Sigmoid colon (tissue), 7 donors: Measurements from ENCODE around the gene GMPR2. TPM values are rescaled to one million over a fixed set of nuclear protein-coding genes. Genes with fewer than 3 reads are reported as not detected.

Experiments used
- DNase-seq: peaks from one replicate; pipeline ENCODE4 v3.0.0-alpha.2; 2019
- H3K27ac ChIP-seq, 4 donors: fragments of 200-600 bp; sonication (generic); one replicate each; pipeline ENCODE4 v1.5.1; 2016 to 2019; ENCODE audit warnings: mild to moderate bottlenecking in 1 of 4
- H3K27me3 ChIP-seq, 3 donors: fragments of 200-600 bp; sonication (generic); one replicate each; pipeline ENCODE4 v1.5.1; 2019; ENCODE audit warnings: mild to moderate bottlenecking in 1 of 3
- H3K36me3 ChIP-seq, 4 donors: fragments of 200-600 bp; sonication (generic); one replicate each; pipeline ENCODE4 v1.5.1; 2016 to 2019
- H3K4me1 ChIP-seq, 4 donors: fragments of 200-600 bp; sonication (generic); one replicate each; pipeline ENCODE4 v1.5.1; 2017 to 2019
- H3K4me3 ChIP-seq, 4 donors: fragments of 200-600 bp; sonication (generic); one replicate each; pipeline ENCODE4 v1.5.1; 2017 to 2019; ENCODE audit warnings: mild to moderate bottlenecking in 2 of 4, moderate library complexity in 1 of 4
- H3K9me3 ChIP-seq, 4 donors: fragments of 200-600 bp in 3 of 4; sonication (generic) in 3 of 4; one replicate each; pipeline versions ENCODE4 v1.5.1 to v1.6.1; 2013 to 2019
- CTCF ChIP-seq, 4 experiments: fragments of 450-650 bp in 3 of 4; fragments of 200-600 bp in 1 of 4; IDR thresholded peaks; one replicate each; pipeline ENCODE4 v1.5.1; 2016 to 2019; ENCODE audit warnings: antibody characterized with exemption in 4 of 4, mild to moderate bottlenecking in 3 of 4, moderate library complexity in 2 of 4
- EP300 ChIP-seq, 4 donors: sonication (generic); formaldehyde crosslinking; IDR thresholded peaks; one replicate each; pipeline ENCODE4 v1.6.1; 2017; ENCODE audit warnings: antibody characterized with exemption in 4 of 4
- POLR2A ChIP-seq, 2 donors: fragments of 450-650 bp; IDR thresholded peaks; one replicate each; pipeline ENCODE4 v1.6.1; 2016; ENCODE audit warnings: antibody characterized with exemption in 2 of 2, mild to moderate bottlenecking in 2 of 2, moderate library complexity in 2 of 2
- POLR2AphosphoS5 ChIP-seq, 4 donors: sonication (generic); formaldehyde crosslinking; IDR thresholded peaks; one replicate each; pipeline ENCODE4 v1.6.1; 2017; ENCODE audit warnings: antibody characterized with exemption in 4 of 4
- WGBS, 2 donors: extraction: QIAGEN DNeasy Blood & Tissue Kit; methylation state at CpG; one replicate each; pipeline ENCODE4 v1.1.7; 2013; 5-methylcytosine and 5-hydroxymethylcytosine counted together
- intact Hi-C: fragments of 100-400 bp; cut with DNase I; formaldehyde crosslinking; loops from one replicate; pipeline ENCODE4 v1.15.1; 2023
- polyA plus RNA-seq, 3 donors: library from polyadenylated mRNA; stranded (reverse); fragments of 200-250 nt; gene quantifications; one replicate each; pipeline ENCODE4 v1.2.3, GENCODE V29; 2013
- total RNA-seq, 4 donors: library from RNA; depleted of rRNA; stranded (reverse); fragments of >200 nt; gene quantifications; one replicate each; pipeline ENCODE4 v1.1.0, GENCODE V29; 2016
- donor health status: healthy with polysubstance abuse.
- donor health status: Bipolar disorder and iron deficiency.
- donor health status: healthy.

The GMPR2 gene
- total and polyA plus RNA-seq, 7 donors: 44.3 to 97.1 (median 56.5) TPM

DNA sequence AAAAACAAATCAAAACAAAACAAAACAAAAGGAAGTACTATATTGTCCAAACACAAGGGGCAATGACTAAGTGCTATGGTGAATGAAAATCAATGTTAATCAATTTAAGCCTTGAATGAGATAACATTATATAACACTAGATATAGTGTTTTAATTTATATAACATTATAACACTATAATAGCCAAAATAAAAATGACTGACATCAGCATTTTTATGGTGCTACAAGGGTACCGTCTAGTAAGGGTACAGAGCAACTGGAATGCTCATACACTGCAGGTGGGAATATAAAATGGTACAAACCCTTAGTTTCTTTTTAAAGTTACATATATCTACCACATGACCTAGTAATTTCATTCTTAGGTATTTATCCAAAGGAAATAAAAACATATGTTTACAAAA lies 6.3 kb upstream of the GMPR2 start:
- Histone ChIP-seq H3K27ac (no peak overlapping the region), H3K36me3 (peaks cover 0 to 21% (median 3%) of the 10 kb centered on the region in 4 donors), H3K4me3 (no peak overlapping the region), H3K4me1 (peaks cover 0 to 10% (median 9%) of the 10 kb centered on the region in 4 donors), H3K27me3 (no peaks in the 10 kb centered on the region), H3K9me3 (no peaks in the 10 kb centered on the region)
- 69 to 83% methylated on average over 1 of the region's 1 CpG for WGBS, 2 donors
- no peak for DNase-seq
- TF ChIP-seq POLR2AphosphoS5 (IDR thresholded peaks at IDR 0.05) (no peak), EP300 (IDR thresholded peaks at IDR 0.05) (no peak), CTCF (IDR thresholded peaks at IDR 0.05) (no peak)
- intact Hi-C loops: no loop called here

DNA sequence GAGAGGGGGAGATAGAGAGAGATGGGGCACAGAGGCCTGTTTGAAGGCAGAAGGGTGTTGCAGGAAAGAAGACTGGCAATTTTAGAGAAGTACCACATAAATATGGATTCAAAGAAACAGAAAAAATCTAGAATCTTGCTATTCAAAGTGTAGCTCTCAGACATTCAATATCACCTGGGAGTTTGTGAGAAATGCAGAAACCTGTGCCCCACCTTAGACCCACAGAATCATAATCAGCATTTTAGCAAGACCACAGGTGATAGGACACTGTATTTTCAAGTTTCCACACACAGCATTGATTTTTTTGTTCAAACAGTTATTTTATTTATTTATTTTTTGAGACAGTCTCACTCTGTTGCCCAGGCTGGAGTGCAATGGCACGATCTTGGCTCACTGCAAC lies 3.8 kb upstream of the GMPR2 start:
- Histone ChIP-seq H3K27ac (no peak overlapping the region), H3K4me3 (no peak overlapping the region), H3K27me3 (no peaks in the 10 kb centered on the region), H3K9me3 (no peaks in the 10 kb centered on the region), H3K4me1 (peaks cover 0 to 23% (median 22%) of the 10 kb centered on the region in 4 donors), H3K36me3 (peaks cover 0 to 21% (median 3%) of the 10 kb centered on the region in 4 donors)
- no peak for DNase-seq
- 0 to 71% methylated on average over 1 of the region's 1 CpG for WGBS, 2 donors
- no peak for TF ChIP-seq EP300 (IDR thresholded peaks at IDR 0.05)
- no peak for TF ChIP-seq POLR2A (IDR thresholded peaks at IDR 0.05)
- no peak for TF ChIP-seq CTCF (IDR thresholded peaks at IDR 0.05)
- TF ChIP-seq POLR2AphosphoS5 (IDR thresholded peaks at IDR 0.05): no peak
- intact Hi-C loops: no loop called here

- no peaks in the 10 kb centered on the region for H3K9me3 ChIP-seq
- no peak for DNase-seq
- H3K27me3 ChIP-seq: no peaks in the 10 kb centered on the region
- intact Hi-C loops: loop anchor here (5.0 kb wide), 1 partner anchor 84 kb away; the partner anchor contains the start of genes PSME2 and RNF31
- H3K4me3 ChIP-seq: peak overlapping the region; percentile 68 to 91 (median 88)
- TF ChIP-seq EP300 (IDR thresholded peaks at IDR 0.05): no peak
- no peak for TF ChIP-seq CTCF (IDR thresholded peaks at IDR 0.05)
- no peak for TF ChIP-seq POLR2AphosphoS5 (IDR thresholded peaks at IDR 0.05)
- no peak for TF ChIP-seq POLR2A (IDR thresholded peaks at IDR 0.05)
- 10 to 12% methylated on average over 23 of the region's 23 CpGs for WGBS, 2 donors
- H3K4me1 ChIP-seq: peaks cover 0 to 32% (median 30%) of the 10 kb centered on the region in 4 donors
- peak overlapping the region; percentile 82 to 93 (median 89) for H3K27ac ChIP-seq
- H3K36me3 ChIP-seq: peaks cover under 1 to 36% (median 8%) of the 10 kb centered on the region in 4 donors
Measured at GRCh38 chr14:24231263-24232120, 1.2 kb upstream of the GMPR2 start.

GRCh38 chr14:24232121-24232644 lies 546 bp upstream of the GMPR2 start, which contains the start of gene NEDD8:
Gene NEDD8 (minus strand): TSS chr14:24232367. CDS start chr14:24232267, 100 bp downstream.
- 0% methylated on average over 30 of the region's 30 CpGs for WGBS, 2 donors
- intact Hi-C loops: loop anchor here (5.0 kb wide), 1 partner anchor 85 kb away; the partner anchor contains the start of genes PSME2 and RNF31

More at GRCh38 chr14:24232121-24232644, 546 bp upstream of the GMPR2 start, which contains the start of gene NEDD8:
- Histone ChIP-seq H3K9me3 (no peaks in the 10 kb centered on the region), H3K4me3 (peak within 1 kb of the TSS; percentile 68 to 91 (median 88)), H3K27me3 (no peaks in the 10 kb centered on the region), H3K36me3 (peaks cover 7 to 41% (median 14%) of the 10 kb centered on the region in 4 donors), H3K27ac (peak within 1 kb of the TSS; percentile 82 to 93 (median 89)), H3K4me1 (peaks cover 0 to 32% (median 30%) of the 10 kb centered on the region in 4 donors)
- no peak for TF ChIP-seq EP300 (IDR thresholded peaks at IDR 0.05)
- peak; percentile 78 to 93 (median 87) for TF ChIP-seq POLR2AphosphoS5 (IDR thresholded peaks at IDR 0.05)
- TF ChIP-seq CTCF (IDR thresholded peaks at IDR 0.05): no peak
- TF ChIP-seq POLR2A (IDR thresholded peaks at IDR 0.05): peak; percentile 51 to 77
- DNase-seq: peak; percentile 98
